WTC11 (cell line): Measurements from ENCODE around the gene STAB2. TPM values are rescaled to one million over a fixed set of nuclear protein-coding genes. Genes with fewer than 3 reads are reported as not detected.

Experiments used
- ATAC-seq: fragments of 200-7000 bp; cut with Tn5 transposase; 2 replicates; pipeline ENCODE4 v1.10.0; 2021; ENCODE audit warnings: mild to moderate bottlenecking, moderate library complexity
- CTCF ChIA-PET: fragments of 300-600 bp; sonication (Branson Sonifier 250); formaldehyde crosslinking; loops from one replicate; lab custom pipeline; 2021; ENCODE audit warnings: antibody characterized with exemption; lab: Charles Lee
- POLR2A ChIA-PET: fragments of 350-600 bp; sonication (Branson Sonifier 250); formaldehyde crosslinking; loops from one replicate; lab custom pipeline; 2021; ENCODE audit warnings: antibody characterized with exemption; lab: Charles Lee
- DNase-seq: peaks from one replicate; pipeline ENCODE4 v3.0.0; 2021; ENCODE audit warnings: low spot score
- H3K27ac Mint-ChIP-seq: 2 replicates; pipeline ENCODE4 v1.8.0; 2021; ENCODE audit warnings: mixed read lengths
- H3K27me3 Mint-ChIP-seq: 2 replicates; pipeline ENCODE4 v1.8.0; 2021; ENCODE audit warnings: low read depth, mild to moderate bottlenecking, moderate library complexity, mixed read lengths
- H3K36me3 Mint-ChIP-seq: 2 replicates; pipeline ENCODE4 v1.8.0; 2021; ENCODE audit warnings: mixed read lengths
- H3K4me1 Mint-ChIP-seq: 2 replicates; pipeline ENCODE4 v1.8.0; 2022; ENCODE audit warnings: mixed read lengths
- H3K4me3 Mint-ChIP-seq: 2 replicates; pipeline ENCODE4 v1.8.0; 2021; ENCODE audit warnings: mild to moderate bottlenecking, moderate library complexity, mixed read lengths
- H3K9me3 Mint-ChIP-seq: 2 replicates; pipeline ENCODE4 v1.8.0; 2021; ENCODE audit warnings: mixed read lengths
- AFF4 ChIP-seq: sonication (generic); formaldehyde crosslinking; IDR thresholded peaks from 2 replicates; pipeline ENCODE4 v1.8.1; 2023; ENCODE audit warnings: mild to moderate bottlenecking, missing genetic modification reagents, borderline replicate concordance
- CBFB ChIP-seq: sonication (generic); formaldehyde crosslinking; IDR thresholded peaks from 2 replicates; pipeline ENCODE4 v1.8.1; 2022; ENCODE audit warnings: mild to moderate bottlenecking, low read depth, missing genetic modification reagents
- CREB1 ChIP-seq: sonication (generic); formaldehyde crosslinking; IDR thresholded peaks from 2 replicates; pipeline ENCODE4 v1.8.0; 2023; ENCODE audit warnings: mild to moderate bottlenecking, missing genetic modification reagents
- HMGXB4 ChIP-seq: sonication (generic); formaldehyde crosslinking; IDR thresholded peaks from 2 replicates; pipeline ENCODE4 v1.8.1; 2023; ENCODE audit warnings: mild to moderate bottlenecking, moderate library complexity, missing genetic modification reagents
- NFYB ChIP-seq: sonication (generic); formaldehyde crosslinking; conservative IDR thresholded peaks from 2 replicates; pipeline ENCODE4 v1.8.0; 2022; ENCODE audit warnings: low read depth, missing genetic modification reagents
- OVOL2 ChIP-seq: fragments of 250-450 bp; sonication (Bioruptor Pico); IDR thresholded peaks from 2 replicates; pipeline ENCODE4 v1.9.0; 2021; ENCODE audit warnings: mild to moderate bottlenecking, borderline replicate concordance
- RELA ChIP-seq: sonication (generic); formaldehyde crosslinking; IDR thresholded peaks from 2 replicates; pipeline ENCODE4 v1.8.1; 2022; ENCODE audit warnings: missing genetic modification reagents, mild to moderate bottlenecking, borderline replicate concordance
- SMAD3 ChIP-seq: sonication (generic); formaldehyde crosslinking; IDR thresholded peaks from 2 replicates; pipeline ENCODE4 v1.8.0; 2022; ENCODE audit warnings: missing genetic modification reagents, mild to moderate bottlenecking, borderline replicate concordance
- ZNF416 ChIP-seq: fragments of 250-450 bp; sonication (Bioruptor Pico); IDR thresholded peaks from 2 replicates; pipeline ENCODE4 v1.9.0; 2021; ENCODE audit warnings: mild to moderate bottlenecking, inconsistent platforms
- total RNA-seq: library from RNA; stranded (reverse); gene quantifications from 3 replicates; pipeline ENCODE4 v1.2.3, GENCODE V29; 2021
- TF ChIP-seq, protein P1 (sequence below): sonication (generic); formaldehyde crosslinking; IDR thresholded peaks from 2 replicates; pipeline ENCODE4 v1.8.1; 2022; ENCODE audit warnings: missing genetic modification reagents, borderline replicate concordance
- TF ChIP-seq, protein P2 (sequence below): sonication (generic); formaldehyde crosslinking; IDR thresholded peaks from 2 replicates; pipeline ENCODE4 v1.8.0; 2023; ENCODE audit warnings: mild to moderate bottlenecking, missing genetic modification reagents
- TF ChIP-seq, protein P3 (sequence below): sonication (generic); formaldehyde crosslinking; IDR thresholded peaks from 2 replicates; pipeline ENCODE4 v1.8.0; 2023; ENCODE audit warnings: missing genetic modification reagents
- TF ChIP-seq, protein P4 (sequence below): sonication (generic); formaldehyde crosslinking; IDR thresholded peaks from 2 replicates; pipeline ENCODE4 v1.8.1; 2023; ENCODE audit warnings: mild to moderate bottlenecking, missing genetic modification reagents

Gene STAB2
- total RNA-seq, 1 experiment from 2014 or later: 0.48 TPM

GRCh38 chr12:103742349-103742932 is 155.4 kb downstream of the STAB2 start:
- H3K27ac Mint-ChIP-seq: no peak overlapping the region
- H3K36me3 Mint-ChIP-seq: no peaks in the 10 kb centered on the region
- no peaks in the 10 kb centered on the region for H3K27me3 Mint-ChIP-seq
- DNase-seq (no peak), ATAC-seq (no peak)
- H3K4me3 Mint-ChIP-seq: no peak overlapping the region
- H3K9me3 Mint-ChIP-seq: no peaks in the 10 kb centered on the region
- POLR2A ChIA-PET: interaction anchor here (0.6 kb wide), 1 partner anchor 83 kb away, joined by 4 read pairs; no protein-coding TSS in a partner anchor
- CTCF ChIA-PET: interaction anchor here (1.6 kb wide), 1 partner anchor 110 kb away, joined by 6 read pairs; no protein-coding TSS in a partner anchor
- peaks cover 10% of the 10 kb centered on the region for H3K4me1 Mint-ChIP-seq
- TF ChIP-seq OVOL2 (CRISPR knock-in tag) (no peak), NFYB (CRISPR knock-in tag) (no peak), RELA (CRISPR knock-in tag) (no peak), CBFB (no peak), HMGXB4 (CRISPR knock-in tag) (no peak), AFF4 (CRISPR knock-in tag) (no peak), CREB1 (no peak), SMAD3 (CRISPR knock-in tag) (no peak), ZNF416 (no peak)
- TF ChIP-seq, protein P1, sequence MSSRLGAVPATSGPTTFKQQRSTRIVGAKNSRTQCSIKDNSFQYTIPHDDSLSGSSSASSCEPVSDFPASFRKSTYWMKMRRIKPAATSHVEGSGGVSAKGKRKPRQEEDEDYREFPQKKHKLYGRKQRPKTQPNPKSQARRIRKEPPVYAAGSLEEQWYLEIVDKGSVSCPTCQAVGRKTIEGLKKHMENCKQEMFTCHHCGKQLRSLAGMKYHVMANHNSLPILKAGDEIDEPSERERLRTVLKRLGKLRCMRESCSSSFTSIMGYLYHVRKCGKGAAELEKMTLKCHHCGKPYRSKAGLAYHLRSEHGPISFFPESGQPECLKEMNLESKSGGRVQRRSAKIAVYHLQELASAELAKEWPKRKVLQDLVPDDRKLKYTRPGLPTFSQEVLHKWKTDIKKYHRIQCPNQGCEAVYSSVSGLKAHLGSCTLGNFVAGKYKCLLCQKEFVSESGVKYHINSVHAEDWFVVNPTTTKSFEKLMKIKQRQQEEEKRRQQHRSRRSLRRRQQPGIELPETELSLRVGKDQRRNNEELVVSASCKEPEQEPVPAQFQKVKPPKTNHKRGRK (CRISPR knock-in tag): no peak
- TF ChIP-seq, protein P2, sequence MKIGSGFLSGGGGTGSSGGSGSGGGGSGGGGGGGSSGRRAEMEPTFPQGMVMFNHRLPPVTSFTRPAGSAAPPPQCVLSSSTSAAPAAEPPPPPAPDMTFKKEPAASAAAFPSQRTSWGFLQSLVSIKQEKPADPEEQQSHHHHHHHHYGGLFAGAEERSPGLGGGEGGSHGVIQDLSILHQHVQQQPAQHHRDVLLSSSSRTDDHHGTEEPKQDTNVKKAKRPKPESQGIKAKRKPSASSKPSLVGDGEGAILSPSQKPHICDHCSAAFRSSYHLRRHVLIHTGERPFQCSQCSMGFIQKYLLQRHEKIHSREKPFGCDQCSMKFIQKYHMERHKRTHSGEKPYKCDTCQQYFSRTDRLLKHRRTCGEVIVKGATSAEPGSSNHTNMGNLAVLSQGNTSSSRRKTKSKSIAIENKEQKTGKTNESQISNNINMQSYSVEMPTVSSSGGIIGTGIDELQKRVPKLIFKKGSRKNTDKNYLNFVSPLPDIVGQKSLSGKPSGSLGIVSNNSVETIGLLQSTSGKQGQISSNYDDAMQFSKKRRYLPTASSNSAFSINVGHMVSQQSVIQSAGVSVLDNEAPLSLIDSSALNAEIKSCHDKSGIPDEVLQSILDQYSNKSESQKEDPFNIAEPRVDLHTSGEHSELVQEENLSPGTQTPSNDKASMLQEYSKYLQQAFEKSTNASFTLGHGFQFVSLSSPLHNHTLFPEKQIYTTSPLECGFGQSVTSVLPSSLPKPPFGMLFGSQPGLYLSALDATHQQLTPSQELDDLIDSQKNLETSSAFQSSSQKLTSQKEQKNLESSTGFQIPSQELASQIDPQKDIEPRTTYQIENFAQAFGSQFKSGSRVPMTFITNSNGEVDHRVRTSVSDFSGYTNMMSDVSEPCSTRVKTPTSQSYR (CRISPR knock-in tag): no peak
- TF ChIP-seq, protein P3, sequence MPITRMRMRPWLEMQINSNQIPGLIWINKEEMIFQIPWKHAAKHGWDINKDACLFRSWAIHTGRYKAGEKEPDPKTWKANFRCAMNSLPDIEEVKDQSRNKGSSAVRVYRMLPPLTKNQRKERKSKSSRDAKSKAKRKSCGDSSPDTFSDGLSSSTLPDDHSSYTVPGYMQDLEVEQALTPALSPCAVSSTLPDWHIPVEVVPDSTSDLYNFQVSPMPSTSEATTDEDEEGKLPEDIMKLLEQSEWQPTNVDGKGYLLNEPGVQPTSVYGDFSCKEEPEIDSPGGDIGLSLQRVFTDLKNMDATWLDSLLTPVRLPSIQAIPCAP (CRISPR knock-in tag): no peak
- TF ChIP-seq, protein P4, sequence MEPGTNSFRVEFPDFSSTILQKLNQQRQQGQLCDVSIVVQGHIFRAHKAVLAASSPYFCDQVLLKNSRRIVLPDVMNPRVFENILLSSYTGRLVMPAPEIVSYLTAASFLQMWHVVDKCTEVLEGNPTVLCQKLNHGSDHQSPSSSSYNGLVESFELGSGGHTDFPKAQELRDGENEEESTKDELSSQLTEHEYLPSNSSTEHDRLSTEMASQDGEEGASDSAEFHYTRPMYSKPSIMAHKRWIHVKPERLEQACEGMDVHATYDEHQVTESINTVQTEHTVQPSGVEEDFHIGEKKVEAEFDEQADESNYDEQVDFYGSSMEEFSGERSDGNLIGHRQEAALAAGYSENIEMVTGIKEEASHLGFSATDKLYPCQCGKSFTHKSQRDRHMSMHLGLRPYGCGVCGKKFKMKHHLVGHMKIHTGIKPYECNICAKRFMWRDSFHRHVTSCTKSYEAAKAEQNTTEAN (CRISPR knock-in tag): no peak
